Fibroblast of upper back skin (primary cell): ENCODE results near the gene MAD1L1.
A peak's percentile ranks its signal among the peaks of the same experiment; 100 is the strongest.

Source experiments
- DNase-seq: peaks from one replicate; pipeline ENCODE4 v3.0.0-alpha.2; 2013

Gene MAD1L1

GRCh38 chr7:2199528-2199927, 33.2 kb downstream of the MAD1L1 start:
- no peak for DNase-seq

- no peak for DNase-seq
Measured at GRCh38 chr7:2198760-2199159, 34.0 kb downstream of the MAD1L1 start.

GRCh38 chr7:2198206-2198605, 34.5 kb downstream of the MAD1L1 start:
- no peak for DNase-seq

GRCh38 chr7:2197436-2198155, 35.1 kb downstream of the MAD1L1 start:
- DNase-seq = no peak

GRCh38 chr7:2196381-2197378, 36.1 kb downstream of the MAD1L1 start:
- no peak for DNase-seq

GRCh38 chr7:2195400-2196246, 37.1 kb downstream of the MAD1L1 start:
- DNase-seq = no peak

- DNase-seq = no peak
Measured at GRCh38 chr7:2193575-2194305, 39.0 kb downstream of the MAD1L1 start.

GRCh38 chr7:2192831-2193534, 39.8 kb downstream of the MAD1L1 start:
- DNase-seq = no peak

GRCh38 chr7:2191016-2191415, 41.7 kb downstream of the MAD1L1 start:
- DNase-seq = peak; percentile 19

- DNase-seq = peak; percentile 79
Measured at GRCh38 chr7:2190531-2190930, 42.2 kb downstream of the MAD1L1 start.

- DNase-seq = no peak
Measured at GRCh38 chr7:2186166-2186565, 46.6 kb downstream of the MAD1L1 start.

GRCh38 chr7:2185715-2186114, 47.0 kb downstream of the MAD1L1 start:
- DNase-seq = no peak

- DNase-seq = no peak
Measured at GRCh38 chr7:2182461-2182860, 50.3 kb downstream of the MAD1L1 start.

- no peak for DNase-seq
Measured at GRCh38 chr7:2181077-2181854, 51.5 kb downstream of the MAD1L1 start.

- no peak for DNase-seq
Measured at GRCh38 chr7:2180081-2180480, 52.7 kb downstream of the MAD1L1 start.

- peak; percentile 100 for DNase-seq
Measured at GRCh38 chr7:2175514-2175913, 57.2 kb downstream of the MAD1L1 start.

- DNase-seq = no peak
Measured at GRCh38 chr7:2175091-2175490, 57.7 kb downstream of the MAD1L1 start.

- no peak for DNase-seq
Measured at GRCh38 chr7:2173189-2173827, 59.4 kb downstream of the MAD1L1 start.

- peak; percentile 95 for DNase-seq
Measured at GRCh38 chr7:2172311-2173188, 60.2 kb downstream of the MAD1L1 start.
